Ramos (cell line): Measurements from ENCODE around the gene PPP2R2D.

Experiments
- in situ Hi-C: fragments of 300-500 bp; cut with MboI; formaldehyde crosslinking; loops from one replicate; pipeline ENCODE4 v1.14.3; 2022; ENCODE audit warnings: low sequenced_read_pairs; ENCODE audit not compliant: unreplicated experiment

The PPP2R2D gene

DNA sequence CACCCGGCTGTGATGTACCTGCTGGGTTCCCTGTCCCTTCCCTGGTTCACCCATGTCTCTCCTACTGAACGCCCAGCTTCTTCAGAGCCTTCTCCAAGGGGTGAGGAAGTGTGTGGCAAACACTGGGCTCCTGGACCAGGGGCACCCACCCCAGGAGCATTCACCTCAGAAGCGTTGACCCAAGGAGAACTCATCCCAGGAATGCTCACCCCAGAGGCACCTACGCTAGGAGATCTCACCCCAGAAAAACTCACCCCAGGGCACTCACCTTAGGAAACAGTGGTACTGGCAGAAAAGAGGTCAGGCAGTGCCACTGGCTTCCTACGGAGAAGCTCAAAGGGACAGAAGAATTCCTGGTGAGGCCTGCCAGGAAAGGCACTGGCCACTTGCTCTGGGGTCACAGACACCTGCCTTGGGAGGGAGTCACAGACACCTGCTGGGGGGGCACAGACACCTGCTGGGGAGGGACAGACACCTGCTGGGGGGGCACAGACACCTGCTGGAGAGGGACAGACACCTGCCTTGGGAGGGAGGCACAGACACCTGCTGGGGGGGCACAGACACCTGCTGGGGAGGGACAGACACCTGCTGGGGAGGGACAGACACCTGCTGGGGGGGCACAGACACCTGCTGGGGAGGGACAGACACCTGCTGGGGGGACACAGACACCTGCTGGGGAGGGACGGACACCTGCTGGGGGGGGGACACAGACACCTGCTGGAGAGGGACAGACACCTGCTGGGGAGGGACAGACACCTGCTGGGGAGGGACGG is 17.0 kb upstream of the PPP2R2D start:
- in situ Hi-C loops, result loop anchor here (10.0 kb wide), 1 partner anchor 261 kb away; no protein-coding TSS in a partner anchor

DNA sequence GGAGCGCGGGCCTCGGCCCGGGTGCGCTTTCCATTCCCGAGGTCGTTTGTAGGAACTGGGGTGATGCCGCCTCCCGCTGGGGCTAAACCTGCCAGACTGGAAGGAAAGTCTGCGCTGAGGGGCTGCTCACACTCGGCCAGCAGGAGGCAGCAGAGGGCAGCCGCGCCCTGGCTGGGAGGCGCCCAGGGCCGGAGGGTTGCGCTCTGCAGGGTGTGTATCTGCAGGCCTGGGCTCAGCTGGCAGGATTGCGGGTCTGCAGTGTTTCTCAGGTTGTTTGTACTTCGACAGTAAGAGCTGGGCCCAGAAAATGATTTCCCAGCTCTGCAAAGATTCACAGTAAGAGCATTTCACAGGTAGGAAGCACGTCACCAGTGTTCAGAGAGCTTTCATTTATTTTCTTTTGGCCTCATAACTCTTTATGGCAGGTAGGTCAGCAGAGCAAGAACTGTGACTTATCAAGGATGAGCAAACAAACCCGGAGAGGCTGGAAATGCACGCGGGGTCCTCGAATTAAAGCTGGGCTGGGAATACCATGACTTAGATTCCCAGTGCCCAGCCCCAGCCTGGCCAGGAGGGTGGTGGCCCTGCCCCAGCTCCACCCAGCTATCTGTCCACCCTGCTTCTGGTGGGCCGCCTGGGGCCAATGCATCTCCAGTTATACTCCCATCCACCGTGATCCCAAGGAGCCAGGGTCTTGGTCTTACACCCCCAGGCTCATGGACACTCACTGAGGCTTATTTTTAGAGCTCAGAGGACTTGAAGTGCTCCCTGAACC is 15.2 kb upstream of the PPP2R2D start:
- in situ Hi-C loops, result loop anchor here (10.0 kb wide), 1 partner anchor 259 kb away; no protein-coding TSS in a partner anchor

- in situ Hi-C loops, result loop anchor here (10.0 kb wide), 1 partner anchor 259 kb away; no protein-coding TSS in a partner anchor
Observed at GRCh38 chr10:131886237-131886636, 14.6 kb upstream of the PPP2R2D start.

GRCh38 chr10:131888186-131888604 is 12.6 kb upstream of the PPP2R2D start:
- in situ Hi-C loops, result loop anchor here (10.0 kb wide), 1 partner anchor 257 kb away; no protein-coding TSS in a partner anchor

DNA sequence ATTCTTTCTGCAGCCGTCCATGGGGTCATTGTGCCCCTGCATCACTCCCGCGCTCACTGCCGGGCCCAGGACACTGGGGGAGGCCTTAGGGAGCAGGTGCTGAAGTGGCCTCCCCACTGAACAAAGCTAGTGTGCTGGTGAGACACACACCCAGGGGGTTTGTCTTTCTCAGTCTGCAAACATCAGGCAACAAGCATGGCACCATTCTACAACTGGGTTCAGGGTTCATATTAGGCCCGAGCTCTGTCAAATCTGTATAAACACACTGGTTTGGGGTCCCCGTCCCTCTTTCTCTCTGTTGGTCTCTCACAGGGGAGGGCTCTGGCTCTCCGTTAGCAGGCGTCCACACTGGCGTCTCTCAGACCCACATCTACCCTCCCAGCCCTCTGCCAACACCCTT is 11.1 kb upstream of the PPP2R2D start:
- in situ Hi-C loops, result loop anchor here (10.0 kb wide), 1 partner anchor 255 kb away; no protein-coding TSS in a partner anchor

- in situ Hi-C loops, result no loop called here
Observed at GRCh38 chr10:131890276-131891195, 10.3 kb upstream of the PPP2R2D start.

DNA sequence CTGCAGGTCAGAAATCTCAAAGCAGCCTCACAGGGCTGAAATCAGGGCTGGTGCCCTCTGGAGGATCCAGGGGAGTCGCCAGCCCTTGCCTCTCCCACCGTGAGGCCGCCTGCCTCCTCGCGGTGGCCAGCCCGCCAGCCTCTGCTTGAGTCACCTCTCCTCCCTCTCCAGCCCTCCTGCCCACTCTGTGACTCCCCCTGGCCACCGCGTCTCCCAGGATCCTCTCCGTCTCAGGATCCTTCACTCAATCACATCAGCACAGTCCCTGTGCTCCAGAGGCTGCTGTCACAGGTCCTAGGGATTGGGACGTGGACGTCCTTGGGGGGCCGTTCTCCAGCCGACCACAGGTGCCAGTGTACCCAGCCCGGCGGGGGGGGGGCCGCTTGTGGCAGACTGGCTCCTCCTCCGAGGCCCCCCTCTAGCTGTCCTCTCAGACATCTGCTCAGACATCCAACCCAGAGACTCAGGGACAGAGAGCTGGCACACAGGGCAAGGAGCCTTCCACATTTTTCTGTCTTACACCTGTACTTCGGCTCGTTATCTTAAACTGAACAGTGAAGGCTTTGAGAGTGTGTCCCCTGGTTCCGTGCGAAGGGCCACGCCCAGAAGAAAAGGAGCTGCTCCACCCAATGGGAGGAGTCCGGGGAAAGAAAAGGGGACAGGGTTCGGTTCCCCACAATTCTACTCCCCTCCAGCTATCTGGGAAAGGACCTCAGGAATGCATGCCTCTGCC is 9.4 kb upstream of the PPP2R2D start:
- in situ Hi-C loops, result no loop called here

- in situ Hi-C loops, result no loop called here
Observed at GRCh38 chr10:131891929-131892805, 8.6 kb upstream of the PPP2R2D start.

DNA sequence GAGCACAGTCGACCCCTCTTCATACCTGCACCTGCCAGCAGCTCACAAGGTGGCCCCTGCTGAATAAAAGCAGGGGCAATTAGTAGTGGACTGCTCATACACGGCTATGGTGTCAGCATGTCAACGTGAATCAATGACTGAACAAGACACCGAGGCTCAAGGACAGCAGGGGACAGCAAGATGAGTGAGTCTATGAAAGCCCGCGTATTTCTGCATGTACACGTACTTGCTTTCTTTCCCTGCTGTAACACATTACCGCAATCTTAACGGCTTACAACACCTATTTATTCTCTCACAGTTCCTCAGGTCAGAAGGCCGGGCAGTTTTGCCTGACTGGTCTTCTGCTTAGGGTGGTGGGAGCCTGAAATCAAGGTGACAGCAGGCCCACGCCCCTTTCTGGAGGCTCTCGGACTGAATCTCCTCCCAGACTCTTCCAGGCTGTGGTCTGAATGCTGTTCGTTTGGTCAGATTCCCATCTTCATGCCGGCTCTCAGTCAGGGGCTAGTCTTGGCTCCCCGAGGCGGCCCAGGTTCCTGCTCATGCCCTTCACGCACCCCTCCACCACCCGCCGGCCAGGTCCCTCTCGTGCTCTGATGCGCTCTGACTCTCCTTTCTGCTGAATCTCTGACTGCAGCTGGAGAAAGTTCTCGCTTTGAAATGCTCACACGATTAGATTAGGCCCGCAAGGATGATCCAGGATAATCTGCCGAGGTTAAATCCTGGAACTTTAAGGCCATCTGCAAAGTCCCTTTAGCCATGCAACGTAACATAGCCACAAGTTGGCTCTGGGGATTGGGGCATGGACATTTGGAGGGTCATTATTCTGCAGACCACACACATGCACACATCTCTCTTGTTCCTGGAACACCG is 7.8 kb upstream of the PPP2R2D start:
- in situ Hi-C loops, result no loop called here

DNA sequence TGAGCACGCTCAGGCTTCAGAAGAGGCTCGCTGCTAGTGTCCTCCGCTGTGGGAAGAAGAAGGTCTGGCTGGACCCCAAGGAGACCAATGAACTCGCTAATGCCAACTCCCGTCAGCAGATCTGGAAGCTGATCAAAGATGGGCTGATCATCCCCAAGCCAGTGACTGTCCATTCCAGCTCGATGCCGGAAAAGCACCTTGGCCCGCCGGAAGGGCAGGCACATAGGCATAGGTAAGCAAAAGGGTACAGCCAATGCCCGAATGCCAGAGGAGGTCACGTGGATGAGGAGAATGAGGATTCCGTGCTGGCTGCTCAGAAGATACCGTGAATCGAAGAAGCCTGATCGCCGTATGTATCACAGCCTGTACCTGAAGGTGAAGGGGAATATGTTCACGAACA is 5.7 kb upstream of the PPP2R2D start:
- in situ Hi-C loops, result no loop called here

DNA sequence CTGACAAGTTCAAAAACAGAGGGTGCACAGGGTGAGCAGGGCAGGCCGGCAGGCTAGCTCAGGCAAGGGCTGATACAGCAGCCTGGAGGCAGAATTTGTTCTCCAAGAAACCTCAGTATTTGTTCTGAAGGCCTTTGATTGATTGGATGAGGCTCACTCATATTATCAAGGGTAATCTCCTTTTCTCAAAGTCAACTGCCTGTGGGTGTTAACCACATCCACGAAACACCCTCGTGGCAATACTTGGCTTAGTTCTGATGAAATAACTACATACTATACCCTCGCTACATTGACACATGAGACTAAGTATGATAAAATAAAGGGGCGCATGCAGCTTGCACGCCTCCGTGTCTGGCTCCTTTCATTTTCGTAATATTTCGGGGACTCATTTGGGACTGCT is 4.4 kb upstream of the PPP2R2D start:
- in situ Hi-C loops, result no loop called here

GRCh38 chr10:131897297-131897899 is 3.4 kb upstream of the PPP2R2D start:
- in situ Hi-C loops, result no loop called here

DNA sequence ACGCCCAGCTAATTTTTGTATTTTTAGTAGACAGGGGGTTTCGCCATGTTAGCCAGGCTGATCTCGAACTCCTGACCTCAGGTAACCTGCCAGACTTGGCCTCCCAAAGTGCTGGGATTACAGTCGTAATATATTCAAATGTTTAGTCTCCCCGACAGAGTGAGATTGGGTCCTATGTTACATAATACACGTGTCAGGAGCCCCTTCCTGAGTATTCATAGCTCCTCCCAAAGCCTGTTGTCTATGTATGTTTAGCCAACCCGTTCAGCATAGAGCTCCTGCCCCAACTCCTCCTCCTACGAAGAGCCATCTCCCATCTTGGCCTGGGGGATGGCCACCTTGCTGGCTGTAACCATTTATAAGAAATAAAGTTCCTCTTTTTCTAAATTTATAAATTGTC is 2.7 kb upstream of the PPP2R2D start:
- in situ Hi-C loops, result no loop called here

GRCh38 chr10:131898713-131899112 is 2.1 kb upstream of the PPP2R2D start:
- in situ Hi-C loops, result no loop called here

- in situ Hi-C loops, result no loop called here
Observed at GRCh38 chr10:131899116-131899690, 1.6 kb upstream of the PPP2R2D start.

GRCh38 chr10:131899695-131900349 is 986 bp upstream of the PPP2R2D start:
- in situ Hi-C loops, result no loop called here
